ENCODE results near the gene UTP11. TPM values are rescaled to one million over a fixed set of nuclear protein-coding genes. Genes with fewer than 3 reads are reported as not detected.

UTP11 gene
- total and polyA plus RNA-seq, 2 of the 8 experiments (the other 6 are each of a cell fraction or from before 2014, with no cell fraction given) = 19.5 to 60.5 TPM

GRCh38 chr1:38020396-38020795, 7.9 kb downstream of the UTP11 start:
- Histone ChIP-seq H3K79me1 (ENCODE audit: low read depth, low read length) (no peaks in the 10 kb centered on the region; the same call in 1 of the 2 replicates), H2BK12ac (ENCODE audit: low read depth, low read length) (no peak overlapping the region), H3K9me3 (ENCODE audit: insufficient read depth in 2 of 2, low read depth in 1 of 2, low read length in 1 of 2) (no peaks in the 10 kb centered on the region), H2AFZ (ENCODE audit: low read length) (no peak overlapping the region), H3K4me1 (replicated peaks in 1 of 4; ENCODE audit: control insufficient read depth in 3 of 4, insufficient read depth in 4 of 4, low read length in 3 of 4) (no peaks in the 10 kb centered on the region), H3K27me3 (replicated peaks in 1 of 4; ENCODE audit: control insufficient read depth in 3 of 4, extremely low read depth in 1 of 4, insufficient read depth in 3 of 4, low read length in 3 of 4) (no peaks in the 10 kb centered on the region), H3K23ac (ENCODE audit: insufficient read length) (no peak overlapping the region), H2BK5ac (ENCODE audit: low read depth, low read length) (no peak overlapping the region), H3K79me2 (ENCODE audit: control insufficient read depth in 1 of 2, insufficient read depth in 2 of 2, low read length in 2 of 2) (peaks cover 0 to 26% of the 10 kb centered on the region in 2 experiments), H4K20me1 (replicated peaks in 1 of 2; ENCODE audit: control insufficient read depth in 1 of 2, insufficient read depth in 2 of 2, low read length in 2 of 2) (peaks cover 0 to 5% of the 10 kb centered on the region in 2 experiments), H3K23me2 (ENCODE audit: low read depth, low read length) (no peaks in the 10 kb centered on the region), H3K27ac (ENCODE audit: low read depth, low read length) (no peak overlapping the region), H4K91ac (replicated peaks; ENCODE audit: insufficient read length, low read length) (no peak overlapping the region), H3K4me3 (ENCODE audit: extremely low read depth in 1 of 4, insufficient read depth in 2 of 4, low read depth in 3 of 4, low read length in 4 of 4) (no peak overlapping the region), H4K5ac (ENCODE audit: insufficient read length, low read depth, low read length) (no peak overlapping the region), H2BK20ac (ENCODE audit: low read length) (no peak overlapping the region), H3K4me2 (ENCODE audit: insufficient read depth in 1 of 2, low read depth in 2 of 2, low read length in 2 of 2) (no peak overlapping the region), H2BK120ac (replicated peaks; ENCODE audit: low read depth, low read length) (no peak overlapping the region), H4K8ac (ENCODE audit: extremely low read depth, insufficient read depth, low read length) (no peak overlapping the region; the same call in 1 of the 2 replicates), H2AK5ac (ENCODE audit: low read depth, low read length) (no peak overlapping the region), H3K9ac (replicated peaks in 1 of 4; ENCODE audit: extremely low read depth in 1 of 4, low read depth in 3 of 4, low read length in 3 of 4) (no peak overlapping the region), H3K56ac (replicated peaks; ENCODE audit: insufficient read length, low read depth, low read length) (no peak overlapping the region), H2BK15ac (ENCODE audit: low read length) (no peak overlapping the region), H3K4ac (replicated peaks; ENCODE audit: insufficient read length, low read depth, low read length) (no peak overlapping the region), H3K36me3 (ENCODE audit: control insufficient read depth in 2 of 4, insufficient read depth in 4 of 4, low read length in 3 of 4) (peaks cover 41 to 83% (median 66%) of the 10 kb centered on the region in 4 experiments), H3K14ac (ENCODE audit: insufficient read length) (no peak overlapping the region), H3K18ac (ENCODE audit: extremely low read depth, low read length) (no peak overlapping the region)
- POLR2A ChIA-PET (ENCODE audit: partially characterized antibody) = interaction anchor here (0.8 to 1.0 kb wide), 2 partner anchors 24 to 27 kb away, joined by 3 read pairs; no protein-coding TSS in a partner anchor
- no peak for FAIRE-seq
- whole genome bisulfite sequencing, 2 experiments (ENCODE audit: extremely low coverage in 1 of 2, insufficient coverage in 1 of 2, insufficient read length in 1 of 2, insufficient replicate concordance in 2 of 2, low coverage in 1 of 2, low lambda C conversion rate in 2 of 2, missing lambda C conversion rate in 1 of 2) = 100% methylated on average over 2 of the region's 2 CpGs; no CpG with 5 or more reads in 1 of the 2 experiments
- DNase-seq (ENCODE audit: low read depth in 1 of 2, low spot score in 2 of 2) = no peak
- CTCF ChIA-PET (ENCODE audit: partially characterized antibody) = interaction anchor here (0.6 to 15.9 kb wide), 10 partner anchors 7 to 676 kb away, joined by 3 to 211 read pairs (median 4); partner anchors contain the start of genes SF3A3 and UTP11
- no peak for TF ChIP-seq SP2 (IDR thresholded peaks at IDR 0.05; ENCODE audit: low read length)
- no peak for TF ChIP-seq TEAD4 (IDR thresholded peaks at IDR 0.05; ENCODE audit: low read depth, low read length)
- no peak for TF ChIP-seq CHD1 (IDR thresholded peaks at IDR 0.05; ENCODE audit: low read depth, low read length)
- no peak for TF ChIP-seq NRF1 (IDR thresholded peaks at IDR 0.05; ENCODE audit: low read depth, low read length)
- TF ChIP-seq MAFK (IDR thresholded peaks at IDR 0.05; ENCODE audit: low read depth, low read length) = no peak
- no peak for TF ChIP-seq GTF2F1 (IDR thresholded peaks at IDR 0.05; ENCODE audit: borderline replicate concordance, low read depth, low read length)
- TF ChIP-seq SIX5 (IDR thresholded peaks at IDR 0.05; ENCODE audit: low read depth, low read length) = no peak
- TF ChIP-seq ZNF274 (IDR thresholded peaks at IDR 0.05; ENCODE audit: borderline replicate concordance, extremely low read depth, low read length) = no peak
- TF ChIP-seq HDAC6 (IDR thresholded peaks at IDR 0.05; ENCODE audit: low read depth, low read length) = no peak
- TF ChIP-seq USF2 (IDR thresholded peaks at IDR 0.05; ENCODE audit: low read length) = no peak
- no peak for TF ChIP-seq NANOG (IDR thresholded peaks at IDR 0.05; ENCODE audit: insufficient read depth, low read depth, low read length, poor library complexity, severe bottlenecking)
- no peak for TF ChIP-seq SRF (IDR thresholded peaks at IDR 0.05; ENCODE audit: low read depth, low read length)
- TF ChIP-seq TCF12 (IDR thresholded peaks at IDR 0.05; ENCODE audit: low read depth, low read length) = no peak
- TF ChIP-seq MAX (IDR thresholded peaks at IDR 0.05) = no peak
